Prostate gland (tissue), 2 donors: ENCODE results near the gene RXRA.

ENCODE experiments used
- CTCF ChIP-seq, 4 experiments: fragments of 200-600 bp in 2 of 4; fragments of 450-650 bp in 2 of 4; sonication (generic) in 2 of 4; IDR thresholded peaks; 1 replicate in 3 of 4; 2 replicates in 1 of 4; pipeline ENCODE4 v1.5.1; 2016 to 2019; ENCODE audit warnings: antibody characterized with exemption in 4 of 4, mild to moderate bottlenecking in 2 of 4, moderate library complexity in 2 of 4
- POLR2A ChIP-seq: fragments of 450-650 bp; IDR thresholded peaks from one replicate; pipeline ENCODE4 v1.6.1; 2016; ENCODE audit warnings: antibody characterized with exemption, mild to moderate bottlenecking
- POLR2AphosphoS5 ChIP-seq: sonication (generic); formaldehyde crosslinking; IDR thresholded peaks from one replicate; pipeline ENCODE4 v1.6.1; 2017; ENCODE audit warnings: antibody characterized with exemption

- TF ChIP-seq POLR2AphosphoS5: no peak
- no peak for TF ChIP-seq CTCF (IDR thresholded peaks at IDR 0.05)
- TF ChIP-seq POLR2A: no peak
Observed at GRCh38 chr9:134313470-134313869, 12.8 kb upstream of the RXRA start.
